ENCODE results near the gene TNFRSF4. TPM values are rescaled to one million over a fixed set of nuclear protein-coding genes. Genes with fewer than 3 reads are reported as not detected.

The TNFRSF4 gene
- total RNA-seq, 1 donor from 2014 or later = 0.38 TPM

DNA sequence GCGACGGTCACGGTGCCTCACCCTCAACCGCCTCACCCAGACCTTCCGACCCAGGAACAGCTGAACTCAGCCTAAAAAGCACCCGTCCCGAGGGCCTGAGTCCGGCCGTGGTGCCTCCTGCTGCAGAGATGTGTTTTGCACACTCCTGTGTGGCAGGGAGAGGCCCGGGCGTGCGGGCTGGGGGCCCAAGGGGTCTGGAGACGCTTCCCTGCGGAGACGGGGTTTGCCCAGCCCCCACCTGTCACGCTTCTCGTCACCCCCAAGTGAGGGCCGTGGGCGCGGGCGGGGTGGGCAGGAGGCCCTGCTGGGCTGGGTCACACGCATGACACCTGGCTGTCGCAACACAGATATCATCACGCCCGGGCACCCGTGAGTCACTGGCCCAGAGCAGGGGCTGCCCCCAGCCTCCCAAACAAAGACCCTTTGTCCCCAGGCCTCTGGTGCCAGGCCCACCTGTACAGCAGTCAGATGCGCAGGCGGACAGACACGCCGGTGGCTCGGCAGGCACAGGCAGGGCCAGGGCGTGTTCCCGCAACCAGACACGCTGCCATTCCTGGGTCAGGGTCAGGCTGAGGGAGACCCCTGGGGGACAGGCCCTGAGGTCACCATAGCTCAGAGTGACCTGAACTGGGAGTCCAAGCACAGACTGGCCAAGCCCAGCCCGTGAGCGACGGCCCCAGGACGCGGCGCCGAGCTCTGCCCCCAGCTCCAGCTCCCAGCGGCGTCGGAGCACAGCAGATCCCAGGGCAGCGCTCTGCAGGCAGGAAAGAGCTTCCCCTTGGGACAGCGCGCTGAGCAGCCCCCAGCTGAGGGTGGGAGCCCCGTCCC, 24.1 kb upstream of the TNFRSF4 start:
- TF ChIP-seq, protein P1, sequence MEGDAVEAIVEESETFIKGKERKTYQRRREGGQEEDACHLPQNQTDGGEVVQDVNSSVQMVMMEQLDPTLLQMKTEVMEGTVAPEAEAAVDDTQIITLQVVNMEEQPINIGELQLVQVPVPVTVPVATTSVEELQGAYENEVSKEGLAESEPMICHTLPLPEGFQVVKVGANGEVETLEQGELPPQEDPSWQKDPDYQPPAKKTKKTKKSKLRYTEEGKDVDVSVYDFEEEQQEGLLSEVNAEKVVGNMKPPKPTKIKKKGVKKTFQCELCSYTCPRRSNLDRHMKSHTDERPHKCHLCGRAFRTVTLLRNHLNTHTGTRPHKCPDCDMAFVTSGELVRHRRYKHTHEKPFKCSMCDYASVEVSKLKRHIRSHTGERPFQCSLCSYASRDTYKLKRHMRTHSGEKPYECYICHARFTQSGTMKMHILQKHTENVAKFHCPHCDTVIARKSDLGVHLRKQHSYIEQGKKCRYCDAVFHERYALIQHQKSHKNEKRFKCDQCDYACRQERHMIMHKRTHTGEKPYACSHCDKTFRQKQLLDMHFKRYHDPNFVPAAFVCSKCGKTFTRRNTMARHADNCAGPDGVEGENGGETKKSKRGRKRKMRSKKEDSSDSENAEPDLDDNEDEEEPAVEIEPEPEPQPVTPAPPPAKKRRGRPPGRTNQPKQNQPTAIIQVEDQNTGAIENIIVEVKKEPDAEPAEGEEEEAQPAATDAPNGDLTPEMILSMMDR (IDR thresholded peaks at IDR 0.05; ENCODE audit: unreplicated experiment) = no peak
- H3K36me3 Mint-ChIP-seq (ENCODE audit: insufficient read depth) = peaks cover 11% of the 10 kb centered on the region
- H3K4me1 Mint-ChIP-seq (ENCODE audit: low read depth) = peaks cover 9% of the 10 kb centered on the region
- no peaks in the 10 kb centered on the region for H3K27me3 Mint-ChIP-seq
- no peak overlapping the region for H3K4me3 Mint-ChIP-seq (ENCODE audit: low read depth)
- DNase-seq (ENCODE audit: low spot score, unreplicated experiment) = no peak
- H3K9me3 Mint-ChIP-seq (ENCODE audit: low read depth) = peaks cover 3% of the 10 kb centered on the region
- no peak overlapping the region for H3K27ac Mint-ChIP-seq

- no peaks in the 10 kb centered on the region for H3K27me3 Mint-ChIP-seq
- TF ChIP-seq, protein P1 (IDR thresholded peaks at IDR 0.05; ENCODE audit: unreplicated experiment) = no peak
- H3K4me1 Mint-ChIP-seq (ENCODE audit: low read depth) = peaks cover 9% of the 10 kb centered on the region
- no peak for DNase-seq (ENCODE audit: low spot score, unreplicated experiment)
- peaks cover 11% of the 10 kb centered on the region for H3K36me3 Mint-ChIP-seq (ENCODE audit: insufficient read depth)
- peaks cover 3% of the 10 kb centered on the region for H3K9me3 Mint-ChIP-seq (ENCODE audit: low read depth)
- H3K27ac Mint-ChIP-seq = peak overlapping the region; percentile 62
- no peak overlapping the region for H3K4me3 Mint-ChIP-seq (ENCODE audit: low read depth)
Measured at GRCh38 chr1:1236945-1237873, 23.3 kb upstream of the TNFRSF4 start.

DNA sequence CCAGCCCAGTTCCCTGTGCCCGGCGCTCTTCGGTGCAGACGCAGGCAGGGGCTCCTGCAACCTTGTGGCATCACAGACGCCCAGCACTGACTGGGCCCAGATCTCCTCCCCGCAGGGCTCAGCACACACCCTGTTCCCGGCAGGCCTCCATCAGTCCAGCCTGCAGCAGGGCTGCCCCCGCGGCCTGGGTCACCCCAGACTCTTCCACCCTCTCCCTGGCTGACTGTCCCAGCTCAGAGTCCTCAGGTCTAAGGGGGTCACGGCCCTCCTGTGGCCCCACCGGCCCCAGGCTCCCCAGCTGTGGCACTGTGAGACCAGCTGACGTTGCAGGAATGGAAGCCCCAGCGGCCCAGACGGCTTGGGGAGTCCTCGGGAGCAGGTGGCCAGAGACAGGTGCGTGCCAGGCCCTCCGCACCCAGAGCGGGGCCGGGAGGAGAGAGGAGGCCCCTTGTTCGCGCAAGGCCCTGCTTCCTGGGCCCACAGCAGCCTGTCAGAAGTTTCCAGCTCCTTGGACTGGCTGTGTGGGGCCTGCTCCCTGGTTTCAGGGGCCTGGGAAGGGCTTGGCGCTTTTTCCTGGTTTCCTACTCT, 22.3 kb upstream of the TNFRSF4 start:
- Mint-ChIP-seq H3K4me3 (ENCODE audit: low read depth) (no peak overlapping the region), H3K36me3 (ENCODE audit: insufficient read depth) (peaks cover 11% of the 10 kb centered on the region), H3K27ac (no peak overlapping the region), H3K27me3 (no peaks in the 10 kb centered on the region), H3K9me3 (ENCODE audit: low read depth) (peaks cover 3% of the 10 kb centered on the region), H3K4me1 (ENCODE audit: low read depth) (peaks cover 9% of the 10 kb centered on the region)
- no peak for DNase-seq (ENCODE audit: low spot score, unreplicated experiment)
- TF ChIP-seq, protein P1 (IDR thresholded peaks at IDR 0.05; ENCODE audit: unreplicated experiment) = no peak

DNA sequence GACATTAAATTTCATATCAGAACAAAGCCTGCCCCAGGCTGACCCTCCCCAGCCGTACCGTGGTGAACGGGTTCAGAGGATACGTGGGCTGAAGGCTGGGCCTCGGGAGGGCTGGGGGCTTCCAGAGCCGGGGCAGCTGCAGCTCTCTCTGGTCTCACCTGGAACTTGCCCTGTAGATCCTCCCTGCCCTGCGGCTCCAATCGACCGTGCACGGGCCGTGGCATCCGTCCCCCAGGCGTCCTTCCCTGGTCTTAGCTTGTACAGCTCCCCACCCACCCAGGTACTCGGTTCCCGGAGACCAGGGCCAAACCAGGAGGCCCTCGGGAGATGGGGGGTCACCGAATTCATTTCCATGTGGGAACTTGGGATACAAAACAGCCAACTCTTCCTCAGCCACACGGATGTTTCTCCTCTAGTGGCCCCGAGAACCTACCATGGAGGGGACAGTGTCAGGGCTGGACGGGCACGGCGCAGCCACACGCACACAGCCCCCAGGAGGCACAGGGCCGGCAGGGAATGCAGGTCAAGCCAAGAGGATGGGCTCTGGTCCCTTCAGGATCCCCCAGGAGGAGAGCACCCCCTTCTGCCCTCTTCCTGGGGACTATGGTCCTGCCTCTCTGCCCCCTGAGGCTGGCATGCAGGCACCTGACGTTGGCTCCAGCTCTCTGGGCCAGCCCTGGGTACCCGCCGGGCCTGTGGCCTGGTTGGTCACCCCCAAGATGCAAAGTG, 21.2 kb upstream of the TNFRSF4 start:
- H3K27ac Mint-ChIP-seq = no peak overlapping the region
- TF ChIP-seq, protein P1 (IDR thresholded peaks at IDR 0.05; ENCODE audit: unreplicated experiment) = no peak
- peaks cover 11% of the 10 kb centered on the region for H3K36me3 Mint-ChIP-seq (ENCODE audit: insufficient read depth)
- H3K4me3 Mint-ChIP-seq (ENCODE audit: low read depth) = no peak overlapping the region
- peaks cover 15% of the 10 kb centered on the region for H3K4me1 Mint-ChIP-seq (ENCODE audit: low read depth)
- H3K9me3 Mint-ChIP-seq (ENCODE audit: low read depth) = peaks cover 3% of the 10 kb centered on the region
- no peak for DNase-seq (ENCODE audit: low spot score, unreplicated experiment)
- no peaks in the 10 kb centered on the region for H3K27me3 Mint-ChIP-seq

Data from progenitor cell of endocrine pancreas (in vitro differentiated cells).